ENCODE measurements around the gene TMEM97.
"Not testable (repeated sequence)": the region's sequence is repeated elsewhere in the genome, so short reads cannot be mapped to it uniquely, and the experiment has no call there.

The TMEM97 gene

GRCh38 chr17:28318759-28319597, at the start of gene TMEM97:
Gene TMEM97, plus strand, starts transcription at chr17:28319200. Its CDS starts 40 bp downstream, at chr17:28319240.
- peak; percentile 97 for DNase-seq (ENCODE audit: low spot score)

- DNase-seq (ENCODE audit: low spot score): no peak
Measured at GRCh38 chr17:28270055-28270454, 48.9 kb upstream of the TMEM97 start.

- no peak for DNase-seq (ENCODE audit: low spot score)
Measured at GRCh38 chr17:28270926-28271325, 48.1 kb upstream of the TMEM97 start.

DNA sequence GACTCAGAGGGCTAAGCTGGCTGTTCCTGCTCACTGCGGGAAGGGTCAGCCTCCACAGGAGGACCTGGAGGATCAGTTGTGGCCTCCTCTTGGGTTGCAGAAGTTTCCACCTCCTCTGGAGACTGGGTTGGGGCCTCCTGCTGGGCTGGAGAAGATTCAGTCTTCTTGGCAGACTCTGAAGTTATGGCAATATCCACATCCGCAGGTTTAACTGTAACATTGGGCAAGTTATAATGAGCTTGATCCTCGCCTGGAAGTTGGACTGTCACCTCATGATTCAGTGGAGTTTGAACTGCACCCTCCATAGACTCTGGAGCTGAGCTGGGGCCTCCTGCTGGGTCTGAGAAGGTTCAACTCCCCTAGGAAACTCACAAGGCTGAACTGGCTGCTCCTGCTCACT, 47.6 kb upstream of the TMEM97 start:
- DNase-seq (ENCODE audit: low spot score): no peak

DNA sequence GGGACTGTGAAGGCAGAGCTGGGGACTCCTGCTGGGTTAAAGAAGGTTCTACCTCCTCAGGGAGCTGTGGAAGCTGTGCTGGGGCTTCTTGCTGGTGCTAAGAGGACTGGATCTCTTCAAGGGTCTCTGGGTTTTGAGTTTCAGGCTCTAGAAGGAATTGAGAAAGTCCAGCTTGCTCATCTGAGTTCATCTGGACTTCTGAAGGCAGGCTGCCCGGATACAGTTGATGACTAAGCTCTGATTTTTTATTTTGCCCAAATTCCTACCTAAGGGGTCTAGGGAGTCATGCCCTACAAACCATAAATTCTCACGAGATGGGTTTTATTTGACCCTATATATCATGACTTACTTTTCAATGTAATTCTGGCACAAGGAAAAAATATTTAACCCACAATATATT, 46.8 kb upstream of the TMEM97 start:
- no peak for DNase-seq (ENCODE audit: low spot score)

GRCh38 chr17:28273341-28273740, 45.7 kb upstream of the TMEM97 start:
- not testable (repeated sequence) for DNase-seq (ENCODE audit: low spot score)

GRCh38 chr17:28274591-28275265, 44.3 kb upstream of the TMEM97 start:
- DNase-seq (ENCODE audit: low spot score): no peak

GRCh38 chr17:28276011-28276410, 43.0 kb upstream of the TMEM97 start:
- no peak for DNase-seq (ENCODE audit: low spot score)

GRCh38 chr17:28279411-28279810, 39.6 kb upstream of the TMEM97 start:
- no peak for DNase-seq (ENCODE audit: low spot score)

- no peak for DNase-seq (ENCODE audit: low spot score)
Measured at GRCh38 chr17:28280826-28281225, 38.2 kb upstream of the TMEM97 start.

GRCh38 chr17:28282596-28282995, 36.4 kb upstream of the TMEM97 start:
- DNase-seq (ENCODE audit: low spot score): peak; percentile 44

GRCh38 chr17:28285965-28286364, 33.0 kb upstream of the TMEM97 start:
- no peak for DNase-seq (ENCODE audit: low spot score)

DNA sequence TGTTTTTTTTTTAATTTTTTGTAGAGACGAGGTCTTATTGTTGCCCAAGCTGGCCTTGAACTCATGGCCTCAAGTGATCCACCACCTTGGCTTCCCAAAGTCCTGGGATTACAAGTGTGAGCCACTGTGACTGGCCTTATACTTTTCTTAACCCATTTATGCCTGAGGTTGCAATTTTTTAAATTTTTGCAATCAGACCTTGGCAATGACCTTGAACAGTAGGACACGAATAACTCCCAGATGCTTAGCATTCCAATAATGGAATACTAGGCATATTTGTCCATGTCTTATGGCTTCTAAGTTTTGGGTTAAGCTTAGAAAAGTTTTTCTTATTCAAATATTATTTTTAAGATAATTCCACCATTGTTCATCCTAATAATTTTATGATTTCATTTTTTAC, 28.3 kb upstream of the TMEM97 start:
- DNase-seq (ENCODE audit: low spot score): no peak

DNA sequence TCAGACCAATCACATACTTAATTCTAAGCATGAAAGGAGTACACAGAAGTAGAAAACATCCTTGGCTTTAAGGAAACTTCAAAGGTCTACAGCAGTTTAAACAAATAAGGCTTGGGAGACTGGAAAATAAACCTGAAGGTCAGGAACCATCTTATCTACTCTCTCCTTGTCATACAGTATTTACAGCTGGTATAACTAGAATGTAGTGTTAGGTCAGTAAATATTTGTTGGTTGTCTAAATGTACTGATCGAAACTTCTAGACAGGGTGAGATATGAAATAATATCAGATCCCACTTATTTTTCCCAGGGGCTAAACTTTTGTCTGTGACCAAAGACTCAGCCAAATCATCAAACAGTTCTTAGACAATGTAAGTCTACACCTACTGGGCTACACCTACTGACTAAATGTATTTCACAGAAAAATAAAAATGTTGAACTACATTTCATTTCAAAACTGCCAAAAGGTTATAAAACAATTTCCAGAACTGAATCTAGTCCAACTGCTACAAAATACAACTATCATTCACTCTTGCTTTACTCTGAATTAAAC, 27.1 kb upstream of the TMEM97 start:
- DNase-seq (ENCODE audit: low spot score): no peak

- DNase-seq (ENCODE audit: low spot score): not testable (repeated sequence)
Measured at GRCh38 chr17:28292878-28293277, 26.1 kb upstream of the TMEM97 start.

DNA sequence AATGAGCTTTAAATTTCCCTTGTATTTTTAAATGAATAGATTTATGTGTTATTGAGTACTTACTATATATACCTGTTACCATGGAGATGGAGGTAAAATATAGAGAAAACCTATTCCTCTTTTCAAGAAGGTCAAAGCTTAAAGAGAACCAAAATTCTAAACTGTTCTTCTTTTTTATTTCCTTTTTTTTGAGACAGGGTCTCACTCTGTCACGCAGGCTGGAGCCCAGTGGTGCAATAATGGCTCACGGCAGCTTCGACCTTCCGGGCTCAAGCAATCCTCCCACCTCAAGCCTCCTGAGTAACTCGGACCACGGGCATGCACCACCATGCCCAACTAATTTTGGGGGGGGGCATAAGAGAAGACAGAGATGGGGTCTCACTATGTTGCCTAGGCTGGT, 25.0 kb upstream of the TMEM97 start:
- DNase-seq (ENCODE audit: low spot score): no peak

DNA sequence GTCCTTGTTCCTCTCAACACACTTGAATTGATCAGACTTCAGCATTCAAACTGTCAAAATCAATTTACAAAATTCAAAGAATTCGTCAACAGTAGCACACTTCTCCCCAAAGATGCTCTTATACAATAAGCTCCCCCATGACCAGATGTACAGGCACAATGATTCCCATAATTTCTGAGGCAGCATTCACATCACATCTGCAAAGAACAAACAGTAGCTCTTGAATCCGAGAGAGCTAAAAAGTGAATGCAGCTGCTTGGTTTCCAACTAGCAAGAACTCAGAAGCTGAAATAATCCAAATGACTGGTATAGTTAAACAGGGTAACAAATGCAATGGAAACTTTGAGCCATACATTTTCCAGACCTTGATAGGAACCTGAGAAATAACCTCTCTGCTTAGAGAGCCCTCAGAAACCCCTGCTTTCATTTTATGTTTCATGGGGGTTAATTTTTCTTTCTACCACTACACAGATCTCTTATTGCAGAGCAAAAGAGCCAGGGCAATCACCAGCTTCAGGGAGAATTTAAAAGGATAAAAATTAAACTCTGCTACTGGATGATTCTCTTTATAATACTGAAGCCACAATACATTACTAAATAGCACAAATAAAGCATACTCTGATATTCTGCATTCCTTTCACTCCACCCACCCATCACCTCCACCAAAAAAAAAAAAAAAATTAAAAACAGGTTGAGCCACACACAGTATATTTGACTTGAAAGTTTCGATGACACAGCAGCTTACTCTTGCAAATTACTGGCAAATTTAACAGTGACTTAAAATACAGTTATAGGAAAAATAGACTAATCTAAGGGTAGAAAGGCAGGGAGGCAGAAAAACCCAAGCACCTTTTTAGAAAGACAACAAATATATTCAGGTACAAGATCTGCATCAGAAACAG, 23.1 kb upstream of the TMEM97 start:
- no peak for DNase-seq (ENCODE audit: low spot score)

DNA sequence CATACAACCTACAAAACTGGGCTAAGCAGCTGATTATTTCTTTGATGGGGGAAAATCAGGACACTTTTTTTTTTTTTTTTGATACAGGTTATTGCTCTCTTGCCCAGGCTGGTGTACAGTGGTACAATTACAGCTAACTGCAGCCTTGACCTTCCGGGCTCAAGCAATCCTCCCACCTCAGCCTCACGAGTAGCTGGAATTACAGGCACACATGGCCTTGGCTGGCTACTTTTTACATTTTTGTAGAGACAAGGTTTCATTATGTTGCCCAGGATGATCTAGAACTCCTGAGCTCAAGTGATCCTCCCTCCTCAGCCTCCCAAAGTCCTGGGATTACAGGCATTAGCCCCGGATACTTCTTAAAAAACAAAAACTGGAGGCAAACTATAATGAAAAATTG, 20.6 kb upstream of the TMEM97 start:
- no peak for DNase-seq (ENCODE audit: low spot score)

GRCh38 chr17:28306954-28307401, 12.0 kb upstream of the TMEM97 start:
- DNase-seq (ENCODE audit: low spot score): no peak

GRCh38 chr17:28313841-28314240, 5.2 kb upstream of the TMEM97 start:
- DNase-seq (ENCODE audit: low spot score): no peak

DNA sequence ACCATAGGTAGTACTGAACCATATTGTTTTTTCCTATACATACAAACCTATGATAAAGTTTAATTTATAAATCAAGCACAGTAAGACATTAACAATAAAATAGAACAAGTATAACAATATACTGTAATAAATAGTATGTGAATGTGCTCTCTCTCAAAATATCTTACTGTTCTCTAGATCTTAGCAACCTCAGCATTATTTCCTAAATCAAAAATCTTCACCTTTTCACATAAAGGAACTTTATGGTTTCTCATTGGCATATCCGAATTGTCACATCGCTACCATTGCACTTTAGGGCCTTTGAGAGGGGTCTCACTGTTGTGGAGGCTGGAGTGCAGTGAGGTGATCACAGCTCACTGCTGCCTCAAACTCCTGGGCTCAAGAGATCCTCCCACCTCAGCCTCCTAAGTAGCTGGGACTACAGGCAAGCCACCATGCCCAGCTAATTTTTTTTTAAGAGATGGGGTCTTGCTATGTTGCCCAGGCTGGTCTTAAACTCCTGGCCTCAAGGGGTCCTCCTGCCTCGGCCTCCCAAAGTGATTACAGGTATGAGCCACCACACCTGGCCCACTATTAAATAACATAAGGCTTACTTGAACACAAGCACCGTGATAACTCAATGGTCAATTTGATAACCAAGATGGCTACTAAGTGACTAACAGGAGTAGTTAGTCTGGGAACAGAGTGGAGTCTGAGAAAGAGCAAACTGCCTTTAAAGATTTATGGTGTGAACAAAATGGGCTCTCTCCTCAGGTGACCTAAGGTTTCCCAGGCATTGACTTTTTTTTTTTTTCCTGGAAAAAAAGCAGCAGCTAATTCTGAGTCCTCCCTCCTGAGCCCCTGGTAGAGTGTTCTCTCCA, 2.9 kb upstream of the TMEM97 start:
- no peak for DNase-seq (ENCODE audit: low spot score)
